Cardiac muscle cell (in vitro differentiated cells and primary cell): ENCODE data around the gene SH2D1B. TPM values are rescaled to one million over a fixed set of nuclear protein-coding genes. Genes with fewer than 3 reads are reported as not detected.

Experiments
- DNase-seq, 2 donors: peaks; one replicate each; pipeline versions ENCODE4 v3.0.0 to v3.0.0-alpha.2; 2010 to 2017; ENCODE audit warnings: low read depth in 1 of 2, low spot score in 1 of 2
- H3K27ac ChIP-seq: fragments of 200-600 bp; sonication (generic); 2 replicates; pipeline ENCODE4 v1.5.1; 2016
- H3K27me3 ChIP-seq: fragments of 200-600 bp; sonication (generic); 2 replicates; pipeline ENCODE4 v1.6.0; 2016; ENCODE audit warnings: control low read depth
- H3K36me3 ChIP-seq: fragments of 200-600 bp; sonication (generic); 2 replicates; pipeline ENCODE4 v1.5.1; 2016; ENCODE audit warnings: control low read depth
- H3K4me1 ChIP-seq: fragments of 200-600 bp; sonication (generic); 2 replicates; pipeline ENCODE4 v1.8.1; 2017; ENCODE audit warnings: low read depth, mild to moderate bottlenecking, mixed run types
- H3K4me3 ChIP-seq: fragments of 200-600 bp; sonication (generic); 2 replicates; pipeline ENCODE4 v1.5.1; 2016; ENCODE audit warnings: mild to moderate bottlenecking
- H3K9me3 ChIP-seq: fragments of 200-600 bp; sonication (generic); 2 replicates; pipeline ENCODE4 v1.5.1; 2017; ENCODE audit warnings: low read depth, mild to moderate bottlenecking, control low read depth
- polyA plus RNA-seq: library from polyadenylated mRNA; unstranded; fragments of >200 nt; fragmentation: Nextera tagmentation; extraction: Ambion mirVana; gene quantifications from 2 replicates; pipeline ENCODE4 v1.2.1, GENCODE V29; 2016
- total RNA-seq: library from RNA; depleted of rRNA; stranded (reverse); fragments of >200 nt; gene quantifications from 2 replicates; pipeline ENCODE4 v1.2.3, GENCODE V29; 2016
- TF ChIP-seq, protein P1 (sequence below): IDR thresholded peaks from 2 replicates; pipeline ENCODE4 v1.5.1; 2012; ENCODE audit warnings: low read depth, mild to moderate bottlenecking, low read length

Gene SH2D1B
- total and polyA plus RNA-seq, 2 experiments from 2014 or later = 0.06 to 0.26 TPM

DNA sequence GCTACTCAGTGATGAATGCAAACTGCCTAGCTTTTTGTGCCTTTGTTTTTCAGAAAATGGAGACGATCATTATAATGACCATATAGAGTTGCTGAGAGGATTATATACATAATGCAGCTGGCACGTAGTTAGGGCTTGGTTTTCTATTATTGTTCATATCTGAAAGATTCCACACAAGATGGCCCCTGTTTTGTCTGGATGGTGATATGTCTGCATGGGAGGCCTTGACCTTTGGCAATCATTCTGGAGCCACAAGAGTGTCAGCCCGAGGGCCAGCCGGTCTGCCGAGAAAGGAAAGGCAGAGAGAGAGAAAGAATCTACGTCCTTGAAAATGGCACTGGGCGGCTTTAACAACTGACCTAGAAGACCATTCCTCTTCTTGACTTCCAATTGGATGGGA is 5.7 kb upstream of the SH2D1B start:
- Histone ChIP-seq H3K9me3 (no peaks in the 10 kb centered on the region), H3K4me1 (no peaks in the 10 kb centered on the region), H3K4me3 (no peak overlapping the region), H3K36me3 (no peaks in the 10 kb centered on the region), H3K27ac (no peak overlapping the region), H3K27me3 (no peaks in the 10 kb centered on the region)
- no peak for DNase-seq
- TF ChIP-seq, protein P1, sequence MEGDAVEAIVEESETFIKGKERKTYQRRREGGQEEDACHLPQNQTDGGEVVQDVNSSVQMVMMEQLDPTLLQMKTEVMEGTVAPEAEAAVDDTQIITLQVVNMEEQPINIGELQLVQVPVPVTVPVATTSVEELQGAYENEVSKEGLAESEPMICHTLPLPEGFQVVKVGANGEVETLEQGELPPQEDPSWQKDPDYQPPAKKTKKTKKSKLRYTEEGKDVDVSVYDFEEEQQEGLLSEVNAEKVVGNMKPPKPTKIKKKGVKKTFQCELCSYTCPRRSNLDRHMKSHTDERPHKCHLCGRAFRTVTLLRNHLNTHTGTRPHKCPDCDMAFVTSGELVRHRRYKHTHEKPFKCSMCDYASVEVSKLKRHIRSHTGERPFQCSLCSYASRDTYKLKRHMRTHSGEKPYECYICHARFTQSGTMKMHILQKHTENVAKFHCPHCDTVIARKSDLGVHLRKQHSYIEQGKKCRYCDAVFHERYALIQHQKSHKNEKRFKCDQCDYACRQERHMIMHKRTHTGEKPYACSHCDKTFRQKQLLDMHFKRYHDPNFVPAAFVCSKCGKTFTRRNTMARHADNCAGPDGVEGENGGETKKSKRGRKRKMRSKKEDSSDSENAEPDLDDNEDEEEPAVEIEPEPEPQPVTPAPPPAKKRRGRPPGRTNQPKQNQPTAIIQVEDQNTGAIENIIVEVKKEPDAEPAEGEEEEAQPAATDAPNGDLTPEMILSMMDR = no peak

DNA sequence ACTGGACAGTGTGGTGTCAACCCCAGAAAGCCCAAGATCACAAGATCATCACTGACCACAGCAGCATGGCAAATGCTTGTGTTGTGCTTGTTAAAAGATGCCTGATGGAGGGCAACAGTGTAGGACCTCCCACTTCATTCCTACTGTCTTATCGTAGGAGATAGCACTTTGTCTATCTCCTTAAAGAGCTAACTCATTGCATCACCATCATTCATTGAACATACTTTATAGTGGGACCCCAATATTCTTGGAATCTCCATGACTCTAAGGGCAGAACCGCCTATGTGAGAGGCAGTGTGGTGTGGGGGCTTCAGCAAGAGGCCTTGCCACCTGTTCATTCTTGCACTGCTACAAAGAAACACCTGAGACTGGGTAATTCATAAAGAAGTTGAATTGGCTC is 5.0 kb upstream of the SH2D1B start:
- DNase-seq = no peak

DNA sequence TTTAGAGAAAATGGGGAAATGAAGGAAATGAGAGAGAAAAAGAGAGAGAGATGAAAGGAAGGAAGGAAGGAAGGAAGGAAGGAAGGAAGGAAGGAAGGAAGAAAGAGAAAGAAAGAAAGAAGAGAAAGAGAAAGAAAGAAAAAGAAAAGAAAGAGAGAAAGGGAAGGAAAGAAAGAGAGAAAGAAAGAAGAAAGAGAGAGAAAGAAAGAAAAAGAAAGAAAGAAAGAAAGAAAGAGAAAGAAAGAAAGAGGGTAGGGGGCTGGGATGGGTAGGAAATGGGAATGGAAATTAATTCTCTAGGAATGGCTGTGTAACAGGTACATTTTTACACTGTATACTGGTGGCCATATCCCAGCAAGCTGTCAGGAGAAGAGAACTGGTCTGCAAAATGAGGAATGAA is 4.3 kb upstream of the SH2D1B start:
- Histone ChIP-seq H3K27me3 (no peaks in the 10 kb centered on the region), H3K27ac (no peak overlapping the region), H3K36me3 (no peaks in the 10 kb centered on the region), H3K9me3 (no peaks in the 10 kb centered on the region), H3K4me1 (no peaks in the 10 kb centered on the region), H3K4me3 (no peak overlapping the region)
- no peak for DNase-seq
- TF ChIP-seq, protein P1 = no peak

More for the DNA sequence above, 5.0 kb upstream of the SH2D1B start:
- Histone ChIP-seq H3K27me3 (no peaks in the 10 kb centered on the region), H3K27ac (no peak overlapping the region), H3K4me3 (no peak overlapping the region), H3K4me1 (no peaks in the 10 kb centered on the region), H3K36me3 (no peaks in the 10 kb centered on the region), H3K9me3 (no peaks in the 10 kb centered on the region)
- TF ChIP-seq, protein P1 = no peak

DNA sequence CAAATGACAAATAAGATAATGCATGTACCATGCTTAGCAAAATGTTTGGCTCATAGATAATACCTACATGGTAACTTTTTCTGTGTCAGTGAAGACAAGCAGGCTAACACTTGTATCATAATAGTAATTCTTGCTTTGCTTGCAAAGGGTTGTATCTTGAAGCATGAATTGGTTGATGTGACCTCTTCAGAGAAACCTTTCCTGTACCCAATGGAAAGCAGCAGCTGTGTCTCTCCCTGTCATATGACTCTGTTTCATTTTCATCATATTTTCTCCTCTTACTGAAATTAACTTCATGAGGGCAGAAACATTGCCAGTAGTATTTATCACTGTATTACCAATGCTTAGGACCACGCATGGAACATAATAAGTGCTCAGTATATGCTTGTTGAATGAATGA is 4.4 kb downstream of the SH2D1B start:
- Histone ChIP-seq H3K4me1 (no peaks in the 10 kb centered on the region), H3K36me3 (no peaks in the 10 kb centered on the region), H3K9me3 (no peaks in the 10 kb centered on the region), H3K4me3 (no peak overlapping the region), H3K27ac (no peak overlapping the region), H3K27me3 (no peaks in the 10 kb centered on the region)
- DNase-seq = no peak
- TF ChIP-seq, protein P1 = no peak

DNA sequence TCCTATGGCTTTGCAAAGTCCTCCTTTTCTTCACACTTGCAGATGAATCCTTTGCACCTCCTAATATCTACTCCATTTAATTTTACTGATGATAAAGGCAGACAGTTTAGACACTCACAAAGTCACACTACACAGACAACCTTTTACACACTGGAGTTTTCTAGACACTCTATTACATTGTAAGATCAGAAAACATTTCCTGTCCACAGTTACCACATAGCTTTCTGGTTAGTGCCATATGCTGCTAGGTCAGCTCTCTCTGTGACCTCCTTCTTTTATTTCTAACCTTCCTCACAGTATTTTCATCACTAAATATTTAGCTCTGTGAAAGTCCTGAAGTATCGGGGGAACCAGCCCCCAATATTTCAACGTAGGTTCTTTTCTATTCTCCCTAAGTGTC is 5.1 kb downstream of the SH2D1B start:
- H3K27ac ChIP-seq = no peak overlapping the region
- H3K9me3 ChIP-seq = no peaks in the 10 kb centered on the region
- H3K4me3 ChIP-seq = no peak overlapping the region
- H3K36me3 ChIP-seq = no peaks in the 10 kb centered on the region
- no peaks in the 10 kb centered on the region for H3K4me1 ChIP-seq
- DNase-seq = peak in 1 of 2 donors; percentile 27
- H3K27me3 ChIP-seq = no peaks in the 10 kb centered on the region
- TF ChIP-seq, protein P1 = no peak

DNA sequence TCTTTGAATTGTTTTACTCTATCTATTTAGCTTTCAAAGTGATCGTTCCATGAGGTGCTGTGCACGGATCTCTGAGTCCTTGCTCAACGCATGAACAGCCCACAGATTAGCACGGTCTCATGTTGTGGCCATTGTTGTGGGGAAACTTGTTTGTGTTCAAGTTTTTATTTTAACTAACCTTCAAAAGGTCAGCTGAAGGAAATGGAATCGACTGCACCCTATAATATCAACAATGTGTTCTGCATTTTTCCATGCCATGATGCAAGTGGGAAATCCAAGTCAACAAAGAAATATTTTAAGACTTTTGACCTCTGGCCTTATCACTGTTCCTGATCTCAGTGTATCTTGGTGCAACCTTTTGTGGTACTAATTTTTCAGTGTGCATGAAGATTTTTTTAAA is 6.1 kb downstream of the SH2D1B start:
- DNase-seq = no peak
- TF ChIP-seq, protein P1 = no peak
- no peaks in the 10 kb centered on the region for H3K9me3 ChIP-seq
- H3K4me3 ChIP-seq = no peak overlapping the region
- H3K36me3 ChIP-seq = no peaks in the 10 kb centered on the region
- no peak overlapping the region for H3K27ac ChIP-seq
- no peaks in the 10 kb centered on the region for H3K4me1 ChIP-seq
- H3K27me3 ChIP-seq = no peaks in the 10 kb centered on the region
